ENCODE results near the gene ZNF410. TPM values are rescaled to one million over a fixed set of nuclear protein-coding genes. Genes with fewer than 3 reads are reported as not detected.

ZNF410 gene
- total and polyA plus RNA-seq, 2 of the 13 experiments (the other 11 are each of a cell fraction or from before 2014, with no cell fraction given) = 19.2 to 44.3 TPM

DNA sequence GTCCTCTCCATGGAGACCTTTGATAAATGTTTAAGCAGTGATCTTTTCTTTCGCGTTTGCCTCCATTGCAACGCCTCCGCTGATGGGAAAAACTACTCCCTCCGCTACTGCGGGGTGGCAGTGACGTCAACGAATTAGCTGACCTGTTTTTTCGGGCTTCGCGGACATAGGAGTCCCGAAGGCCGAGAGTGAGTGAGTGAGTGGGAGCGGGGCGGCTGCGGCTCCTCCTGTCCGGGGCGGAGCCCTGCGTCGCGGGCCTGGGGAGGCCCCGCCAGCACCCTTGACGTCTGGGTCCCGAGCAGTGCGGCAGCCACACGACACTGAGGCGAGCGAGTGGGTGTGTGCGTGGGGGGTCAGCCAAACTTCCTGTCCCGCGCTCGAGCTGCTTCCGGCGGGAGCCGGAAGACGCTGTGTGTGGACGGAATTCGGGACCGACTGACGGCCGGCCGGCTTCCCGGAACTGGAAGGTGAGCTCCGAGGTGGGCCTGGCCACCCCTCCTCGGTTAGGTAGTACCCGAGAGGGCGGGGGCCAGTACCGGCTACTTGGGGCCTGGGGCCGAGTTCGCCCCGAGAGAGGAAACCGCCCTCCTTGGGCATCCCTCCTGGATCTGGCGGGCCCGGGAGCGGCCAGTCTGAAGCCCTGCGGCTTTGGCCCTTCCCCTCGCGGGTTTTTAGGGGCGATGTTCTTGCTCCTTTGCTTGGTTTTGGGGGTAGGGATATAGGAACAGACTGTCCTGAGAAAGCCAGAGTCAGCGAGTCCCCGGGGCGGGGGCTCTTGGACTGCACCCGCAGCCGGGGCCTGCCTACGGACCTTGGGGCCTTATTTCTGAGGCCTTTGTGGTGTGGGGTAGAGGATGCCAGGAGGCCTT lies at the start of gene ZNF410 (continued):
- TF ChIP-seq ZNF737 (CRISPR knock-in tag; IDR thresholded peaks at IDR 0.05; ENCODE audit: borderline replicate concordance) (no peak; the same call in 1 of the 2 replicates), HDAC2 (CRISPR knock-in tag; IDR thresholded peaks at IDR 0.05) (peak; percentile 85), ZFP41 (CRISPR knock-in tag; IDR thresholded peaks at IDR 0.05; ENCODE audit: borderline replicate concordance) (no peak), ELF1 (CRISPR knock-in tag; IDR thresholded peaks at IDR 0.05) (peak; percentile 95), ZNF263 (CRISPR knock-in tag; IDR thresholded peaks at IDR 0.05) (peak; percentile 50), RBFOX2 (IDR thresholded peaks at IDR 0.05; ENCODE audit: low read depth, low read length) (peak; percentile 93), ZNF432 (CRISPR knock-in tag; IDR thresholded peaks at IDR 0.05; ENCODE audit: borderline replicate concordance) (no peak), CEBPB (IDR thresholded peaks at IDR 0.05; ENCODE audit: borderline replicate concordance, low read depth, low read length) (no peak), GABPB1 (CRISPR knock-in tag; IDR thresholded peaks at IDR 0.05) (peak; percentile 99), ZNF20 (CRISPR knock-in tag; IDR thresholded peaks at IDR 0.05) (no peak), ZNF510 (CRISPR knock-in tag; IDR thresholded peaks at IDR 0.05; ENCODE audit: low read depth) (no peak), ZNF264 (CRISPR knock-in tag; IDR thresholded peaks at IDR 0.05) (peak; percentile 86), XRCC5 (optimal IDR thresholded peaks at IDR 0.05; ENCODE audit: low read length) (peak; percentile 77), AKAP8 (CRISPR knock-in tag; IDR thresholded peaks at IDR 0.05) (peak; percentile 79), GFI1 (CRISPR knock-in tag; IDR thresholded peaks at IDR 0.05; ENCODE audit: borderline replicate concordance) (no peak), ZNF670 (CRISPR knock-in tag; IDR thresholded peaks at IDR 0.05; ENCODE audit: borderline replicate concordance) (peak; percentile 87; the same call in 1 of the 2 replicates), ZC3H13 (CRISPR knock-in tag; IDR thresholded peaks at IDR 0.05) (0 out of 2 replicates have a peak, but pooled peaks have one; percentile 34), ZFP62 (CRISPR knock-in tag; IDR thresholded peaks at IDR 0.05) (no peak), ZNF160 (CRISPR knock-in tag; IDR thresholded peaks at IDR 0.05) (peak; percentile 90; the same call in 1 of the 2 replicates), TCF7 (IDR thresholded peaks at IDR 0.05; ENCODE audit: low read depth) (no peak), TCF12 (IDR thresholded peaks at IDR 0.05) (no peak), TCF12 (CRISPR knock-in tag; IDR thresholded peaks at IDR 0.05) (peak; percentile 85), ZNF460 (CRISPR knock-in tag; IDR thresholded peaks at IDR 0.05; ENCODE audit: borderline replicate concordance) (no peak), ZNF747 (CRISPR knock-in tag; IDR thresholded peaks at IDR 0.05; ENCODE audit: borderline replicate concordance) (peak; percentile 68; the same call in 1 of the 2 replicates), ZBTB8A (CRISPR knock-in tag; IDR thresholded peaks at IDR 0.05; ENCODE audit: borderline replicate concordance, low read depth) (no peak)
- TF ChIP-seq, protein P1, sequence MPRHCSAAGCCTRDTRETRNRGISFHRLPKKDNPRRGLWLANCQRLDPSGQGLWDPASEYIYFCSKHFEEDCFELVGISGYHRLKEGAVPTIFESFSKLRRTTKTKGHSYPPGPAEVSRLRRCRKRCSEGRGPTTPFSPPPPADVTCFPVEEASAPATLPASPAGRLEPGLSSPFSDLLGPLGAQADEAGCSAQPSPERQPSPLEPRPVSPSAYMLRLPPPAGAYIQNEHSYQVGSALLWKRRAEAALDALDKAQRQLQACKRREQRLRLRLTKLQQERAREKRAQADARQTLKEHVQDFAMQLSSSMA (CRISPR knock-in tag; IDR thresholded peaks at IDR 0.05) = peak; percentile 83; the same call in 1 of the 2 replicates
- TF ChIP-seq, protein P2, sequence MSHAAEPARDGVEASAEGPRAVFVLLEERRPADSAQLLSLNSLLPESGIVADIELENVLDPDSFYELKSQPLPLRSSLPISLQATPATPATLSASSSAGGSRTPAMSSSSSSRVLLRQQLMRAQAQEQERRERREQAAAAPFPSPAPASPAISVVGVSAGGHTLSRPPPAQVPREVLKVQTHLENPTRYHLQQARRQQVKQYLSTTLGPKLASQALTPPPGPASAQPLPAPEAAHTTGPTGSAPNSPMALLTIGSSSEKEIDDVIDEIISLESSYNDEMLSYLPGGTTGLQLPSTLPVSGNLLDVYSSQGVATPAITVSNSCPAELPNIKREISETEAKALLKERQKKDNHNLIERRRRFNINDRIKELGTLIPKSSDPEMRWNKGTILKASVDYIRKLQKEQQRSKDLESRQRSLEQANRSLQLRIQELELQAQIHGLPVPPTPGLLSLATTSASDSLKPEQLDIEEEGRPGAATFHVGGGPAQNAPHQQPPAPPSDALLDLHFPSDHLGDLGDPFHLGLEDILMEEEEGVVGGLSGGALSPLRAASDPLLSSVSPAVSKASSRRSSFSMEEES (CRISPR knock-in tag; IDR thresholded peaks at IDR 0.05) = peak; percentile 54
- TF ChIP-seq, protein P3, sequence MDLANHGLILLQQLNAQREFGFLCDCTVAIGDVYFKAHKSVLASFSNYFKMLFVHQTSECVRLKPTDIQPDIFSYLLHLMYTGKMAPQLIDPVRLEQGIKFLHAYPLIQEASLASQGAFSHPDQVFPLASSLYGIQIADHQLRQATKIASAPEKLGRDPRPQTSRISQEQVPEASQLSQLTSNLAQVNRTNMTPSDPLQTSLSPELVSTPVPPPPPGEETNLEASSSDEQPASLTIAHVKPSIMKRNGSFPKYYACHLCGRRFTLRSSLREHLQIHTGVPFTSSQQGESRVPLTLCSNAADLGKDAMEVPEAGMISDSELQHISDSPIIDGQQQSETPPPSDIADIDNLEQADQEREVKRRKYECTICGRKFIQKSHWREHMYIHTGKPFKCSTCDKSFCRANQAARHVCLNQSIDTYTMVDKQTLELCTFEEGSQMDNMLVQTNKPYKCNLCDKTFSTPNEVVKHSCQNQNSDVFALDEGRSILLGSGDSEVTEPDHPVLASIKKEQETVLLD (CRISPR knock-in tag; IDR thresholded peaks at IDR 0.05; ENCODE audit: low read depth) = peak; percentile 84

Measured in HepG2 (cell line).